ENCODE measurements around the gene CORO2A. TPM values are rescaled to one million over a fixed set of nuclear protein-coding genes. Genes with fewer than 3 reads are reported as not detected.
A peak's percentile ranks its signal among the peaks of the same experiment; 100 is the strongest.

The CORO2A gene
- total RNA-seq, 1 donor from 2014 or later, result 2.4 TPM

- peaks cover 28% of the 10 kb centered on the region for H3K4me1 Mint-ChIP-seq
- H3K4me1 ChIP-seq, result peaks cover 18% of the 10 kb centered on the region
- H3K27ac ChIP-seq, result no peak overlapping the region
- H3K4me2 ChIP-seq, result peak overlapping the region; percentile 61
- H3K4me3 Mint-ChIP-seq, result peak overlapping the region; percentile 30
- peaks cover 31% of the 10 kb centered on the region for H3F3A ChIP-seq (ENCODE audit: low read depth)
- peak overlapping the region; percentile 87 for H3K27ac Mint-ChIP-seq
- no peak overlapping the region for H2AFZ ChIP-seq (replicated peaks)
- no peaks in the 10 kb centered on the region for H3K36me3 ChIP-seq
- no peaks in the 10 kb centered on the region for H3K9me3 ChIP-seq (ENCODE audit: low read depth)
- peaks cover 21% of the 10 kb centered on the region for H3K27me3 ChIP-seq
- DNase-seq (ENCODE audit: low spot score), result no peak
- TF ChIP-seq EZH2phosphoT487 (IDR thresholded peaks at IDR 0.05), result no peak
- H3K9ac ChIP-seq, result no peak overlapping the region
- no peaks in the 10 kb centered on the region for H3K79me2 ChIP-seq (ENCODE audit: low read depth)
- peaks cover 7% of the 10 kb centered on the region for H3K36me3 Mint-ChIP-seq
- peaks cover 7% of the 10 kb centered on the region for H3K27me3 Mint-ChIP-seq (ENCODE audit: insufficient read depth, low read depth)
- H4K20me1 ChIP-seq (ENCODE audit: low read depth), result no peaks in the 10 kb centered on the region
- peaks cover 2% of the 10 kb centered on the region for H3K9me3 Mint-ChIP-seq
- H3K4me3 ChIP-seq, result no peak overlapping the region
Measured at GRCh38 chr9:98086461-98086860, 106.0 kb downstream of the CORO2A start.

GRCh38 chr9:98085944-98086343, 106.5 kb downstream of the CORO2A start:
- no peak overlapping the region for H3K27ac ChIP-seq
- H3F3A ChIP-seq (ENCODE audit: low read depth), result peaks cover 31% of the 10 kb centered on the region
- H3K4me3 Mint-ChIP-seq, result peak overlapping the region; percentile 30
- H3K36me3 ChIP-seq, result no peaks in the 10 kb centered on the region
- H3K36me3 Mint-ChIP-seq, result peaks cover 7% of the 10 kb centered on the region
- H3K4me2 ChIP-seq, result peak overlapping the region; percentile 61
- peaks cover 21% of the 10 kb centered on the region for H3K27me3 ChIP-seq
- no peak overlapping the region for H3K9ac ChIP-seq
- peaks cover 28% of the 10 kb centered on the region for H3K4me1 Mint-ChIP-seq
- peaks cover 7% of the 10 kb centered on the region for H3K27me3 Mint-ChIP-seq (ENCODE audit: insufficient read depth, low read depth)
- peak; percentile 89 for DNase-seq (ENCODE audit: low spot score)
- H4K20me1 ChIP-seq (ENCODE audit: low read depth), result no peaks in the 10 kb centered on the region
- no peak for TF ChIP-seq EZH2 (IDR thresholded peaks at IDR 0.05)
- TF ChIP-seq CTCF (IDR thresholded peaks at IDR 0.05), result no peak
- no peak for TF ChIP-seq EZH2phosphoT487 (IDR thresholded peaks at IDR 0.05)
- H3K27ac Mint-ChIP-seq, result peak overlapping the region; percentile 87
- no peak overlapping the region for H3K4me3 ChIP-seq
- peaks cover 15% of the 10 kb centered on the region for H3K4me1 ChIP-seq
- no peaks in the 10 kb centered on the region for H3K79me2 ChIP-seq (ENCODE audit: low read depth)
- H2AFZ ChIP-seq (replicated peaks), result peak overlapping the region; percentile 21
- H3K9me3 ChIP-seq (ENCODE audit: low read depth), result no peaks in the 10 kb centered on the region
- peaks cover 2% of the 10 kb centered on the region for H3K9me3 Mint-ChIP-seq

GRCh38 chr9:98085058-98085457, 107.4 kb downstream of the CORO2A start:
- Histone ChIP-seq H3K9me3 (ENCODE audit: low read depth) (no peaks in the 10 kb centered on the region), H3F3A (ENCODE audit: low read depth) (peaks cover 31% of the 10 kb centered on the region), H3K4me2 (peak overlapping the region; percentile 61), H4K20me1 (ENCODE audit: low read depth) (no peaks in the 10 kb centered on the region), H3K4me1 (peaks cover 15% of the 10 kb centered on the region), H3K27me3 (peaks cover 21% of the 10 kb centered on the region), H3K79me2 (ENCODE audit: low read depth) (no peaks in the 10 kb centered on the region), H3K9ac (no peak overlapping the region), H3K27ac (no peak overlapping the region), H3K4me3 (no peak overlapping the region), H2AFZ (replicated peaks) (no peak overlapping the region), H3K36me3 (no peaks in the 10 kb centered on the region)
- Mint-ChIP-seq H3K9me3 (peaks cover 2% of the 10 kb centered on the region), H3K27me3 (ENCODE audit: insufficient read depth, low read depth) (peaks cover 9% of the 10 kb centered on the region), H3K4me3 (no peak overlapping the region), H3K36me3 (peaks cover 7% of the 10 kb centered on the region), H3K27ac (peak overlapping the region; percentile 76), H3K4me1 (peaks cover 26% of the 10 kb centered on the region)
- DNase-seq (ENCODE audit: low spot score), result no peak
- TF ChIP-seq CTCF (IDR thresholded peaks at IDR 0.05) (no peak), EZH2 (IDR thresholded peaks at IDR 0.05) (no peak), EZH2phosphoT487 (IDR thresholded peaks at IDR 0.05) (no peak)

GRCh38 chr9:98084396-98084795, 108.0 kb downstream of the CORO2A start:
- peaks cover 7% of the 10 kb centered on the region for H3K36me3 Mint-ChIP-seq
- Histone ChIP-seq H3K27ac (no peak overlapping the region), H3K27me3 (peaks cover 21% of the 10 kb centered on the region), H3K36me3 (no peaks in the 10 kb centered on the region), H3K9me3 (ENCODE audit: low read depth) (no peaks in the 10 kb centered on the region), H2AFZ (replicated peaks) (no peak overlapping the region), H3K4me2 (no peak overlapping the region), H4K20me1 (ENCODE audit: low read depth) (no peaks in the 10 kb centered on the region), H3K79me2 (ENCODE audit: low read depth) (no peaks in the 10 kb centered on the region), H3K4me1 (peaks cover 15% of the 10 kb centered on the region), H3K9ac (no peak overlapping the region), H3F3A (ENCODE audit: low read depth) (peaks cover 31% of the 10 kb centered on the region), H3K4me3 (no peak overlapping the region)
- TF ChIP-seq EZH2phosphoT487 (IDR thresholded peaks at IDR 0.05) (no peak), CTCF (IDR thresholded peaks at IDR 0.05) (no peak), EZH2 (IDR thresholded peaks at IDR 0.05) (no peak)
- peaks cover 9% of the 10 kb centered on the region for H3K27me3 Mint-ChIP-seq (ENCODE audit: insufficient read depth, low read depth)
- H3K9me3 Mint-ChIP-seq, result peaks cover 2% of the 10 kb centered on the region
- H3K4me1 Mint-ChIP-seq, result peaks cover 26% of the 10 kb centered on the region
- no peak for DNase-seq (ENCODE audit: low spot score)
- no peak overlapping the region for H3K4me3 Mint-ChIP-seq
- no peak overlapping the region for H3K27ac Mint-ChIP-seq

Data from neural progenitor cell (in vitro differentiated cells).